ENCODE results near the gene MAPKAP1.

- TF ChIP-seq EZH2phosphoT487 (conservative IDR thresholded peaks at IDR 0.05; ENCODE audit: low read length) (no peak), CTCF (IDR thresholded peaks at IDR 0.05; ENCODE audit: insufficient read depth, low read length, poor library complexity, severe bottlenecking) (no peak)
Observed at GRCh38 chr9:125437771-125438221, 269.2 kb downstream of the MAPKAP1 start.
